Stimulated activated CD4-positive, alpha-beta T cell treated with anti-CD3 and anti-CD28 coated beads, Interleukin-12 subunit alpha, Interleukin-12 subunit beta, amount 100 ng/mL, for 48 hours (primary cell): ENCODE data around the gene SOX18.
A peak's percentile ranks its signal among the peaks of the same experiment; 100 is the strongest.

Experiments
- DNase-seq, 3 donors: peaks; one replicate each; pipeline ENCODE4 v3.0.0-alpha.2; 2020; ENCODE audit warnings: low read depth in 2 of 3, low spot score in 1 of 3

Gene SOX18

GRCh38 chr20:64080813-64081623 is 31.6 kb upstream of the SOX18 start:
- DNase-seq = no peak

- no peak for DNase-seq
Observed at GRCh38 chr20:64080013-64080812, 30.8 kb upstream of the SOX18 start, which contains the start of gene OPRL1. OPRL1 (plus strand) TSS chr20:64080082; CDS start chr20:64092721, 12,639 bp downstream.

GRCh38 chr20:64079273-64080012 is 30.0 kb upstream of the SOX18 start, which contains the start of gene RGS19:
RGS19 (minus strand) TSS chr20:64079518; CDS start chr20:64076886, 2,632 bp downstream.
- peak in 1 of 3 donors; percentile 62 for DNase-seq

- no peak for DNase-seq
Observed at GRCh38 chr20:64078934-64079272, 29.5 kb upstream of the SOX18 start.

GRCh38 chr20:64077876-64078551 is 28.6 kb upstream of the SOX18 start:
- DNase-seq = no peak

- no peak for DNase-seq
Observed at GRCh38 chr20:64077541-64077875, 28.1 kb upstream of the SOX18 start.

GRCh38 chr20:64077094-64077493 is 27.7 kb upstream of the SOX18 start:
- no peak for DNase-seq

- DNase-seq = no peak
Observed at GRCh38 chr20:64076061-64076997, 26.9 kb upstream of the SOX18 start.

GRCh38 chr20:64075556-64075955 is 26.1 kb upstream of the SOX18 start:
- no peak for DNase-seq

GRCh38 chr20:64074963-64075362 is 25.5 kb upstream of the SOX18 start:
- DNase-seq = no peak

GRCh38 chr20:64074184-64074789 is 24.8 kb upstream of the SOX18 start:
- no peak for DNase-seq

GRCh38 chr20:64073476-64074183 is 24.2 kb upstream of the SOX18 start:
- DNase-seq = no peak

- no peak for DNase-seq
Observed at GRCh38 chr20:64072498-64073063, 23.1 kb upstream of the SOX18 start.

- DNase-seq = no peak
Observed at GRCh38 chr20:64071341-64072332, 22.2 kb upstream of the SOX18 start.

- no peak for DNase-seq
Observed at GRCh38 chr20:64070244-64070993, 21.0 kb upstream of the SOX18 start.

- no peak for DNase-seq
Observed at GRCh38 chr20:64069614-64070243, 20.3 kb upstream of the SOX18 start.
